Brain microvascular endothelial cell (primary cell): ENCODE measurements around the gene TCERG1L.

Source experiments
- DNase-seq: peaks from one replicate; pipeline ENCODE4 v3.0.0-alpha.2; 2020
- H3K27ac ChIP-seq: fragments of 250-450 bp; sonication (Bioruptor Pico); 2 replicates; pipeline ENCODE4 v1.5.1; 2020; ENCODE audit warnings: mild to moderate bottlenecking, moderate library complexity
- H3K27me3 ChIP-seq: fragments of 250-450 bp; sonication (Bioruptor Pico); replicated peaks from 2 replicates; pipeline ENCODE4 v1.5.1; 2020; ENCODE audit warnings: mild to moderate bottlenecking
- H3K36me3 ChIP-seq: fragments of 250-450 bp; sonication (Bioruptor Pico); replicated peaks from 2 replicates; pipeline ENCODE4 v1.5.1; 2020; ENCODE audit warnings: mild to moderate bottlenecking
- H3K4me3 ChIP-seq: 2 replicates; pipeline ENCODE4 v1.5.1; 2011; ENCODE audit warnings: low read depth, mild to moderate bottlenecking, control low read depth, low read length, moderate library complexity
- CTCF ChIP-seq: IDR thresholded peaks from 2 replicates; pipeline ENCODE4 v1.5.1; 2011; ENCODE audit warnings: low read depth, mild to moderate bottlenecking, moderate library complexity, low read length, control low read depth, inconsistent platforms; ENCODE audit errors: missing control alignments
- in situ Hi-C: cut with HindIII; loops from 2 replicates; pipeline ENCODE4 v1.10.0; 2017; ENCODE audit warnings: low sequenced_read_pairs, low pct_ligation_motif_present

Gene TCERG1L

GRCh38 chr10:131126321-131127137 lies 185.0 kb downstream of the TCERG1L start:
- in situ Hi-C loops, result no loop called here
- no peak overlapping the region for H3K27ac ChIP-seq
- H3K4me3 ChIP-seq, result no peak overlapping the region
- no peaks in the 10 kb centered on the region for H3K27me3 ChIP-seq
- DNase-seq, result no peak
- TF ChIP-seq CTCF, result no peak
- H3K36me3 ChIP-seq, result no peaks in the 10 kb centered on the region

GRCh38 chr10:131125511-131126225 lies 185.9 kb downstream of the TCERG1L start:
- Histone ChIP-seq H3K4me3 (no peak overlapping the region), H3K36me3 (no peaks in the 10 kb centered on the region), H3K27ac (no peak overlapping the region), H3K27me3 (no peaks in the 10 kb centered on the region)
- DNase-seq, result no peak
- no peak for TF ChIP-seq CTCF
- in situ Hi-C loops, result no loop called here

GRCh38 chr10:131124945-131125344 lies 186.6 kb downstream of the TCERG1L start:
- in situ Hi-C loops, result no loop called here

GRCh38 chr10:131123496-131123895 lies 188.0 kb downstream of the TCERG1L start:
- Histone ChIP-seq H3K4me3 (no peak overlapping the region), H3K36me3 (no peaks in the 10 kb centered on the region), H3K27me3 (no peaks in the 10 kb centered on the region), H3K27ac (no peak overlapping the region)
- no peak for DNase-seq
- in situ Hi-C loops, result no loop called here
- TF ChIP-seq CTCF, result no peak

More at GRCh38 chr10:131124945-131125344, 186.6 kb downstream of the TCERG1L start:
- Histone ChIP-seq H3K27ac (no peak overlapping the region), H3K4me3 (no peak overlapping the region), H3K27me3 (no peaks in the 10 kb centered on the region), H3K36me3 (no peaks in the 10 kb centered on the region)
- no peak for TF ChIP-seq CTCF
- DNase-seq, result no peak

GRCh38 chr10:131121511-131122035 lies 189.9 kb downstream of the TCERG1L start:
- Histone ChIP-seq H3K27ac (no peak overlapping the region), H3K27me3 (no peaks in the 10 kb centered on the region), H3K36me3 (no peaks in the 10 kb centered on the region), H3K4me3 (no peak overlapping the region)
- DNase-seq, result no peak
- in situ Hi-C loops, result no loop called here
- TF ChIP-seq CTCF, result no peak
